NCI-H82 (cell line): ENCODE data around the gene CDC42EP3.

Source experiments
- DNase-seq: peaks from one replicate; lab custom pipeline; 2025; lab: John Stamatoyannopoulos, UW

CDC42EP3 gene

DNA sequence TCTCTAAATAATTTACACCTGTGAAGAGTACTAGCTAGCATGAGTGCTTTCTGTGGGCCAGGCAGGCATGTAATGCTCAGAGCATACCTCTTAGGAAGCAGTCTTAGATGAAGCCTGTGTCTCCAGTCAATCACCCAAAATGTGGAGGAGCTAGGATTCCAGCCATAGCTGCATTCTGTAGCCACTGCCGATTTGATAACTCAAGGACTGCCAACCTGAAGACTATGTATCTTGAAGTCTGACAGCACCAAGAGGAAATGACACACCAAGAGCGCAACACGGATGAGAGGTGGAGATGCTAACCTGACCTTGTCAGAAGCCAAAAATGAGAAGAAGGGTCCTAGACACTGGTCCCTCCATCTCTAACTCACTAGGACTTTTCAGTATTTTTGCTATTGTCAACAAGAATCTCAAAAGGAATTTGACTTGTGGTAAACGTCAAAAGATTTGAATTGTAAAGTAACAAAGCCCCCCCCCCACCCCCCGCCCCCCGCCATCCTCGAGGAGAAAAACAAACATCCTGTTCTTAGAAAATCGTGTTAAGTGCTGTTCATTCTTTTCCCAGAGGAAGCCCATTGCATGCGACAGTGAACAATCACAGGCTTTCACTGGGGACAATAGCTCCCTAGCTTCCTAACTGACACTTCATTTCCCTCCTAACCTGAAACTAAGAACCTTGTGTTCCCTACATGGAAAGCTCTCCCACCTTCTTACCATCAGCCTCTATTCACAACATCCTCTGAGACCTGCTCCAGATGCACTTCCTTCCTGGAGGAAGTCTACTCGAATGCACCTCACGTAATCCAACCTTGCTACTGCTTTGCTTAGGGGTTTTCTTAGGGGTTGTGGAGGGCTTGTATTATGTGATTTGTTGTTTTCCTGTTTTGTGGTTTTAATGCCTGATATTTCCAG lies 14.7 kb downstream of the CDC42EP3 start:
- no peak for DNase-seq

- peak; percentile 52 for DNase-seq
These were observed 16.3 kb downstream of the CDC42EP3 start for GRCh38 chr2:37654932-37655841.

DNA sequence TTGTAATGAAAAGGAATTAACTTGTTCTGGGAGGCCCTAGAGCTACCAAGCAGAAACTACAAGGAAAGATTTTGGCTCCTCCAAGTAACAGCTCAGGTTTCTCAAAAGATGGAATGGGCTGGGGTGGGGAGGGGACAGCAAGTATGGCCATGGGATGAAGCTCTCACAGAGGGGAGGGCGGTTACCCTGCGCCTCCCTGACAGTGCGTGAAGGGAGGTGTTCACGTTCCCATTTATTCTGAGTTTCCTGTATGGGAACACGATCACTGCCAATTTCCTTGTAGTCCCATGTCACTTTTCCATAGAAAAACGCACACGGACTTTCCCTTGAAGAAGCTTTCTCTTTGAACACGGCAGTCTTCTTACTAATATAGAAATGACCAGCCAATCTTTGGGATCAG lies 17.0 kb downstream of the CDC42EP3 start:
- DNase-seq, result no peak

DNA sequence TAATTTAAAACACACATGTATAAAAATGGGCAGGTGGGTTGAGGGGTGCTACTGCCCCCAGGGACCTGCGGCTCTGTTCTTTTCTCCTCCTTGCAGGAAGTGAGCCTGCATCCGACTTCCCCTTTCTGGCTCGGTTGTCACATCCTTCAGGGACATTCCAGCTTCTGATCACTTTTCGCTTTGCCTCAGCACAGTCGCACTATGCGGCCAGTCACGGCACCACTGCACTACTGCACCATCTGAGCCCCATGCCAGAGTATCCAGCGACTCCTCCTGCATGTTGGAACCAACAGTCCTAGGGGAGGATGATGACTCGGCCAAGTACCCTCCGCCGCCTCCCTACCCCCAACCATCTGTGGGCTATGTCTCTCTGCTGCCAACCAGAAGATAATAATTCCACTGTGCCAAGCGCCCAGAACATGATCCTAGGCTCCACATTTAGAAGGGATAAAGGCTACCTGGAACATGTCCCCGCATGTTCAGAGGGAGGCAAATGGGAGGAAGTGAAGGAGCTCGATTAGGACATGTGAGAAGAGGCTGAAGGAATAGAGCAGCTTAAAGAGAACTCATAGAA lies 17.6 kb downstream of the CDC42EP3 start:
- no peak for DNase-seq

DNA sequence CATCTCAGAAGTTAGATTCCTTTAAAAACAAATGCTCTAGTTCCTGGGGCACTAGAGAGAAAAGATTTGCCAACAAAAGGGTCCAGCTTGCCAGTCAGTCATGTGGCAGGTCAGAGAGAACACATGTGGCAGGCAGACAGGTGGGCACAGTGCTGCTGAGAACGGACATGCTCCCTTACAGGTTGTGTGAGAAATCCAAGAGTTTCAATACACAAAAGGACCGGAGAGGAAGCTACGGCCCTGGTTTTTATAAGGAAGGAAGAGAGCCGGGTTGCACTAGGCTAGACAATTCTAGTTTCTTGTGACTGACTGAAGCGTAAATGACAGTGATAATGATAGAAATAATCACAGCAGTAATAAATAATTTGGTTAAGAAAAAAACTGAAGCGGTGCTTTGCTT lies 18.3 kb downstream of the CDC42EP3 start:
- no peak for DNase-seq

DNA sequence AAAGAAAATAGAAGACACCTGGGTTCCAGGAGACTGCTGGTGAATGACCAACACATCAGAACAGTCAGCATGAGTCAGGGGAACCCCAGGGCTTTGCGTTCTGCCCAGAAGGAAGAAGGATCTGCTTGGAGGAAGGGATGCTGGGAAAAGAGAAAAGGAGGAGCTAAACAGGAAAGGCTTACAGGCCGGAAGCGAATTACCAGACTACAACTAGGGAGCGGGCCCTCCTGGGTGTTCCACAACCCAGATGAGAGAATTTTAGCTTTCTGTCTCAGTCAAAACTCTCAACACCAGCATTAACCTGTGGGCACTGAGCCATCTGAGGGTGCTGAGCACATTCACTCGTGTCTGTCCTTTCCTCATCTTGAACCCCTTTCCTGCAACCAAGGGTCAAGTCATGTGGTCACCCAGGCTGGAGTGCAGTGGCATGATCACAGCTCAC lies 19.2 kb downstream of the CDC42EP3 start:
- no peak for DNase-seq

DNA sequence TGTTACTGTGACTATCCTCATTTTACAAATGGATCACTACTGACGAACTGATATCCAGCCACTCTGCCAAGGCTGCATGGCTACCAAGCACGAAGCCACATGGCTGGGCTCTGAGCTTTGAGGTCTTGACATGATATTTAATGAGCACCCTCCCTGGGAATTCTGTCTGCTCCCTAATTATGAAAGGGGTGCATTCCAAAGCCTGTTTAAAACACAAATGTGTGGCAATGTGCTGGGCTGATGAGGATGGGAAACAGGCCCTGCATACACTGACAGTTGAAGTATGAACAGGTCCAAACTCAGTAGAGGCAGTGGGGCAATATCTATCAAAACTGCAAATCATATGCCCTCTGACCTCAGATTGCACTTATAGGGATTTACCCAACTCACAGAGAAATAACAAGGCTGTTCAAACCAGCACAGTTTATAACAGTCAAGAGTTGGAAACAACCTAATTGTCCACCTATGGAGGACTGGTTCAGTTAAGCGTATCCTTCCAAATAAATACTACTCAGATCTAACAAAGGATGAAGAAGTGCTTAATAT lies 20.8 kb downstream of the CDC42EP3 start:
- no peak for DNase-seq

DNA sequence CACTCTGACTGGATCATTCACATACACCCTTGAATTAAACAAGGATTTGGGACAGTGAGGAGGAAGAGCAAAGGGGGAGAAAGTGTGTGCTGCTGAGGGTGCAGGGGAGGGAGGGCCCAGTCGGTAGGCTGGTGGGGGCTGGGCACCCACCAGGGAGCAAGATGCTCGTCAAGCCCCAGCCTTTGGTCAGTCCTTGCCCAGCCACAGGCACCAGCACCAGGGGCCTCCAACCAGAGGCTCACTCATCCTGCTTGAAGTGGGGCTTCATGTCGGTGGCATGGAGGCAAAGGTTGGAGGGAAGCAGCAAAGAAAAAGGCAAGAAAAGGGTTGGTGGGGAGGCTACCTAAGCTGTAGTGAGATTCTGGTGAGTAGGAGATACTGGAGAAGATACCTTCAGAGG lies 21.9 kb downstream of the CDC42EP3 start:
- no peak for DNase-seq

GRCh38 chr2:37648331-37649011 lies 23.0 kb downstream of the CDC42EP3 start:
- no peak for DNase-seq

- DNase-seq, result no peak
These were observed 23.5 kb downstream of the CDC42EP3 start for GRCh38 chr2:37647971-37648330.

DNA sequence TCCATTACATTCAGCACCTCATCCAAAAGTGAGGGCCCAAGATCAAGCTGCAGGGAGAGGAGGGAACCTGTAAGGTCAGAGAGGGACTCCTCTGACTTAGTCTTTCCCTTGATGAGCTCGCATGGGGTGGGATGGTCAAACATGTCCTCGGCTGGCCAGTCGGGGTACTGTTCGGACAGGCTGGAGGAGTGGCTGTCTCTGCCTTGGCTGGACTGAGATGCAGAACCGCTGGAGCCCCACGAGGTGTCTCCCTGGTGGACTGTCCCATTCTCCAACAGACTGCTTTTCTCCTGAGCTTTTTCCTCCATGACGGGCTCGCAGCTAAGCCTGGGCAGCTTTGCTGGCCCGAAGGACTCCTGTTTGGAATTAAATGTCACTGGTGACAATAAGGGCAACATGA lies 25.6 kb downstream of the CDC42EP3 start:
- no peak for DNase-seq

DNA sequence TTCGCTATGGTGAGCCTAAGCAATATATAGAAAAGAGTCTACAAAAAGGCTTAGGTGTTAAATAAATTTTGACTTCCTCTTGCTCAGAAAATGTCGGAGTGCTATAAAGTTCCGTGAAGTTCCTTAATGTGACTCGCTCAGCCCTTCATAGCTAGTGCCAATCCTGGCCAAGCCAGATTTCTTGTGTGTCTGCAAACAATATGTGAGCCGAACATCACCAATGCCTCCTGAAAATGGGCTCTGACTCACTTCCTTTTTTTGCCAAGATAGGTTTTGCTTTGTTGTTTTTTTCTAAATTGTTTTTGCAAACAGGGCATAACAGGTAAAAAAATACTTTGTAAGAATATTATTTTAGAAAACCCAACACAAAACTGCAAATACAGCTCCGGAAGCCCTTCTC lies 26.1 kb downstream of the CDC42EP3 start:
- no peak for DNase-seq

- DNase-seq, result no peak
These were observed 27.3 kb downstream of the CDC42EP3 start for GRCh38 chr2:37644191-37644590.

- DNase-seq, result no peak
These were observed 27.7 kb downstream of the CDC42EP3 start for GRCh38 chr2:37643730-37644078.

- DNase-seq, result no peak
These were observed 28.3 kb downstream of the CDC42EP3 start for GRCh38 chr2:37642907-37643729.

DNA sequence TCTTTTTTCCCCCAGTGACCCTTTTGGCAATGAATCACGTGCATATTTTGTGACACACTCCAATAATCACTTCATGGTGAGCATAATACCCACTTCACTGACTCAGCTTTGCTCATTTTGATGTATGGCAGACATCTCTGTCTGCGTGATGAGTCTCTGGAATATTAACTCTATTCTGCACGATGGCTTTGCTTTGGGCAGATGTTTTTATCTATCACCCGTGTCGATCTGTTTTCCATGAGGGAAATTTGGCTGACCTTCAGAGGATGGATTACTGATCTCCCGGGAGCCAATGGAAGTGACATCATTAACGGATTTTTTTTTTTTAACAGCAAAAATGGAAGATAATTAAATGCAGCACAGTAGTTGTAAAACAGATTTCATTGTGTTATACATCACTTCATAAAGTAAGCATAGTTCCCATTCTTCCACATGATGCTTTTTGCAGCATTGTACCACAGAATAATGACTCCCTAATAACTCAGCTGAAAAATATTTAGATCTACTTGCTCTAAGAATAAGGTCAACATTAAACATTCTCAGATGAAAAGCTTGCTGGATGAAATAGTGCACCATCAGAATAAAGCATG lies 29.8 kb downstream of the CDC42EP3 start:
- DNase-seq, result no peak

DNA sequence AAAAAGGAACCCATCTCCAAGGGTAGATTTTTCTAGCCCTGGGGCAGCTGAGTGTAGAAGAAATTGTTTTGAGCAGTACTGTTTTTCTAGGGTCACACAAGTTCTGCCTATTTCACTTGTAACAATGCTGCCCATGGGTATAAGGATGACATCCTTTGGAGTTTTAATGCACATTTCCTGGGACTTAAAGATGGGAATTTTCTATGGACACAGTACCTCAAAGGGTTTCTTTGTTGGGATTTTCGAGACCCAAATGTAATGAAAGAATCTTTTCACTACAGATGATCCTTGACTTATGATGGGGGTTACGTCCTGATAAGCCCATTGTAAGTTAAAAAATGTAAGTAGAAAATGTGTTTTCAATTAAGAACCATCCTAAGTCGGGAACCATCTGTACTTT lies 31.8 kb downstream of the CDC42EP3 start:
- DNase-seq, result no peak

- peak; percentile 11 for DNase-seq
These were observed 32.5 kb downstream of the CDC42EP3 start for GRCh38 chr2:37638973-37639372.

- DNase-seq, result peak; percentile 22
These were observed 33.5 kb downstream of the CDC42EP3 start for GRCh38 chr2:37637985-37638384.

DNA sequence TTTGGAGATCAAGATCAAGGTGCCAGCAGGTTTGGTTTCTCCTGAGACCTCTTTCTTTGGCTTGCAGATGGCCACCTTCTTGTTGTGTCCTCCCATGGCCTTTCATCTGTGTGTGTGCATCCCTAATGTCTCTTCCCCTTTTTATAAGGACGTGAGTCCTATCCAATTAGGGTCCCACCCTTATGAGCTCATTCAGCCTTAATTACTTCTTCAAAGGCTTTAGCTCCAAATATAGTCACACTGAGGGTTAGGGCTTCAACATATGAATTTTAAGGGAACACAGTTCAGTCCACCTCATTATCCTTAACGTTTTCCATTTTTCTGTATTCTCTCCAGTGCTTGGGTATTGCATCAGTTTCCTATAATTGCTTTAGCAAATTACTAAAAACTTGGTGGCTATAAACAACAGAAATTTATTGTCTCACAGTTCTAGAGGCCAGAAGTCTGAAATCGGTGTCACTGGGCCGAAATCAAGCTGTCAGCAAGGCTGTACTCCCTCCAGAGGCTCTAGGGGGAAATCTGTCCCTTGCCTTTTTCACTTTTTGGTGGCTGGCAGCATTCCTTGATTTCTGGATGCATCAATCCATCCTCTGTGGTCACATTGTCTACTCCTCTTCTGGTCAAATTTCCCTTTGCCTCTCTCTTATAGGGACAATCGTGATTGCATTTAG lies 34.1 kb downstream of the CDC42EP3 start:
- DNase-seq, result peak; percentile 56
